Measurements from ENCODE around the gene PRIMPOL. TPM values are rescaled to one million over a fixed set of nuclear protein-coding genes. Genes with fewer than 3 reads are reported as not detected.
"Not testable (repeated sequence)": the region's sequence is repeated elsewhere in the genome, so short reads cannot be mapped to it uniquely, and the experiment has no call there.

The PRIMPOL gene, protein sequence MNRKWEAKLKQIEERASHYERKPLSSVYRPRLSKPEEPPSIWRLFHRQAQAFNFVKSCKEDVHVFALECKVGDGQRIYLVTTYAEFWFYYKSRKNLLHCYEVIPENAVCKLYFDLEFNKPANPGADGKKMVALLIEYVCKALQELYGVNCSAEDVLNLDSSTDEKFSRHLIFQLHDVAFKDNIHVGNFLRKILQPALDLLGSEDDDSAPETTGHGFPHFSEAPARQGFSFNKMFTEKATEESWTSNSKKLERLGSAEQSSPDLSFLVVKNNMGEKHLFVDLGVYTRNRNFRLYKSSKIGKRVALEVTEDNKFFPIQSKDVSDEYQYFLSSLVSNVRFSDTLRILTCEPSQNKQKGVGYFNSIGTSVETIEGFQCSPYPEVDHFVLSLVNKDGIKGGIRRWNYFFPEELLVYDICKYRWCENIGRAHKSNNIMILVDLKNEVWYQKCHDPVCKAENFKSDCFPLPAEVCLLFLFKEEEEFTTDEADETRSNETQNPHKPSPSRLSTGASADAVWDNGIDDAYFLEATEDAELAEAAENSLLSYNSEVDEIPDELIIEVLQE
- 10 to 100 TPM in 6 of 9 donors, 1 to 10 TPM in 3; 7.5 to 24.5 (median 11.4) TPM for total RNA-seq
- 10 to 100 TPM in 2 of 3 donors, 1 to 10 TPM in 1; 9.6 to 66.2 (median 38.1) TPM for polyA plus RNA-seq
- long read RNA-seq, donor 1, partial matches to known transcripts: 0 of 2 reads
- long read RNA-seq, donor 1, other reads (novel, unspliced or antisense): 0 of 2 reads
- long read RNA-seq, donor 2, transcript PRIMPOL-208 (3 exons, 498 nt): major isoform, 5 of 5 reads
- long read RNA-seq, donor 2, partial matches to known transcripts: 0 of 5 reads
- long read RNA-seq, donor 2, other reads (novel, unspliced or antisense): 0 of 5 reads
- long read RNA-seq, donor 3, partial matches to known transcripts: 0 of 1 reads
- long read RNA-seq, donor 3, other reads (novel, unspliced or antisense): 0 of 1 reads
- long read RNA-seq, donor 4, partial matches to known transcripts: 0 of 3 reads
- long read RNA-seq, donor 4, other reads (novel, unspliced or antisense): 1 of 3 reads
- long read RNA-seq, donor 5, transcript PRIMPOL-201 (14 exons, 2,289 nt): major isoform, 5 of 9 reads
- long read RNA-seq, donor 5, partial matches to known transcripts: 0 of 9 reads
- long read RNA-seq, donor 5, other reads (novel, unspliced or antisense): 2 of 9 reads
- long read RNA-seq, donor 6, partial matches to known transcripts: 0 of 4 reads
- long read RNA-seq, donor 6, other reads (novel, unspliced or antisense): 1 of 4 reads
- long read RNA-seq, donor 7, partial matches to known transcripts: 0 of 4 reads
- long read RNA-seq, donor 7, other reads (novel, unspliced or antisense): 0 of 4 reads
- long read RNA-seq, donor 8, partial matches to known transcripts: 0 of 14 reads
- long read RNA-seq, donor 8, other reads (novel, unspliced or antisense): 12 of 14 reads
- long read RNA-seq, donor 9, partial matches to known transcripts: 7 of 7 reads
- long read RNA-seq, donor 9, other reads (novel, unspliced or antisense): 0 of 7 reads
- long read RNA-seq, donor 10, partial matches to known transcripts: 0 of 1 reads
- long read RNA-seq, donor 10, other reads (novel, unspliced or antisense): 0 of 1 reads

DNA sequence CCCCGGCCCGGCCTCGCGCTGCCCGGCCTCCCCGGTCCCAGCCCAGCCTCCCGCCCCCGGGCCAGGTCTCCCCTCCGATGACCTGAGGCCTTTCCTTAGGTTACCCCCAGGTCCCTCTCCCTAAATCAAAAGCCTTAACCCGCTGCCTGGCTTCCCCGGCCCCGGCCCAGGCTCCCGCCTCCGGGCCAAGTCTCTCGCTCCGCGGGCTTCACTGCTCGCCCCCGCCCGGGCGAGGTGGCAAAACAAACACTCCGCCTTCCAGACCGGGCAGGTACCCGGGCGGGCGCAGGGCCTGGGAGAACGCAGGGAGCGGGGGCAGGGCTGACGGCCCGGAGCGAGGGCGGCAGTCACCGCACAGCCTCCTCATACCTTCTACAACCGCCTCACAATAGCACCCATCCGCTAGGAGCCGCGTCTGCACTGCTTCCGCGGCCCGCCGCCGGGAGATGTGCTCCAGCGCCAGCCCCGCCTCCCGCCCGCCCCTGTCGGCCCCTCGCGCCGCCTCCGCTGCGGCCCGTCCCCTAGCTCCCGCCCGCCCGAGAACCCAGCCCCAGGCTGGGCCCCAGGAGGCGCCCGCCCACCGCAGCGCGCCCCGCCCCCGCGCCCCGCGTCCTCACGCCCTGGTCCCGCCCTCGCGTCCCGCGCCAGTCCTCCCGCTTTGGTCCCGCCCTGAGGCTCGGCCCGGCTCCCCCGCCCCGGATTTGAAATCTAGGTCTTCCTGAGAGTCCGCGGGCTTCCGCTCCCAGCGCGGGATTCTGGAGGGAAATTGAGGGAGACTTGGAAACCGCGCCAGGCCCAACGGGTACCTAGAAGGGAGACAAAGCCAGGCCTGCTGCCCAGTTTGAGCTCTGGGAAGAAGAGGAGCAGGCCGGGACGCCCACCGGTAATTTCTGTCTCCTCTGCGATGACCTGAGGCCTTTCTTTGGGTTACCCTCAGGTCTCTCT is at the start of gene PRIMPOL, which contains the start of gene CASP3:
TSS of gene PRIMPOL (plus strand) at position 713 of the 945 bp plus-strand sequence. CDS start 7,403 bp downstream, outside the sequence.
TSS of gene CASP3 (minus strand) at position 422 of the 945 bp plus-strand sequence. CDS start 10,994 bp downstream, outside the sequence.
- no peaks in the 10 kb centered on the region for H3K9me3 ChIP-seq (replicated peaks in 1 of 3)
- H3K36me3 ChIP-seq (replicated peaks in 1 of 2): no peaks in the 10 kb centered on the region
- TF ChIP-seq, protein P1, sequence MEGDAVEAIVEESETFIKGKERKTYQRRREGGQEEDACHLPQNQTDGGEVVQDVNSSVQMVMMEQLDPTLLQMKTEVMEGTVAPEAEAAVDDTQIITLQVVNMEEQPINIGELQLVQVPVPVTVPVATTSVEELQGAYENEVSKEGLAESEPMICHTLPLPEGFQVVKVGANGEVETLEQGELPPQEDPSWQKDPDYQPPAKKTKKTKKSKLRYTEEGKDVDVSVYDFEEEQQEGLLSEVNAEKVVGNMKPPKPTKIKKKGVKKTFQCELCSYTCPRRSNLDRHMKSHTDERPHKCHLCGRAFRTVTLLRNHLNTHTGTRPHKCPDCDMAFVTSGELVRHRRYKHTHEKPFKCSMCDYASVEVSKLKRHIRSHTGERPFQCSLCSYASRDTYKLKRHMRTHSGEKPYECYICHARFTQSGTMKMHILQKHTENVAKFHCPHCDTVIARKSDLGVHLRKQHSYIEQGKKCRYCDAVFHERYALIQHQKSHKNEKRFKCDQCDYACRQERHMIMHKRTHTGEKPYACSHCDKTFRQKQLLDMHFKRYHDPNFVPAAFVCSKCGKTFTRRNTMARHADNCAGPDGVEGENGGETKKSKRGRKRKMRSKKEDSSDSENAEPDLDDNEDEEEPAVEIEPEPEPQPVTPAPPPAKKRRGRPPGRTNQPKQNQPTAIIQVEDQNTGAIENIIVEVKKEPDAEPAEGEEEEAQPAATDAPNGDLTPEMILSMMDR (IDR thresholded peaks at IDR 0.05): peak in 3 of 6 experiments; percentile 5 to 37 (median 10)
- TF ChIP-seq POLR2A (IDR thresholded peaks at IDR 0.05): peak; percentile 95 to 97
- no peaks in the 10 kb centered on the region for H3K27me3 ChIP-seq
- peak within 1 kb of the TSS; percentile 94 to 99 (median 98) for H3K27ac ChIP-seq
- 0 to 1% (median 0%) methylated on average over 5 to 88 of the region's 90 CpGs for WGBS, 4 donors
- intact Hi-C loops (cut with DNase I): loop anchor here in 1 of 2 donors (5.0 kb wide), 1 partner anchor 83 kb away; the partner anchor contains the start of gene CENPU
- peaks cover 35 to 45% of the 10 kb centered on the region in 2 donors for H3K4me1 ChIP-seq (replicated peaks in 1 of 2)
- peak within 1 kb of the TSS; percentile 44 to 96 (median 91) for H3K4me3 ChIP-seq
- DNase-seq: peak; percentile 96 to 98 (median 97)

DNA sequence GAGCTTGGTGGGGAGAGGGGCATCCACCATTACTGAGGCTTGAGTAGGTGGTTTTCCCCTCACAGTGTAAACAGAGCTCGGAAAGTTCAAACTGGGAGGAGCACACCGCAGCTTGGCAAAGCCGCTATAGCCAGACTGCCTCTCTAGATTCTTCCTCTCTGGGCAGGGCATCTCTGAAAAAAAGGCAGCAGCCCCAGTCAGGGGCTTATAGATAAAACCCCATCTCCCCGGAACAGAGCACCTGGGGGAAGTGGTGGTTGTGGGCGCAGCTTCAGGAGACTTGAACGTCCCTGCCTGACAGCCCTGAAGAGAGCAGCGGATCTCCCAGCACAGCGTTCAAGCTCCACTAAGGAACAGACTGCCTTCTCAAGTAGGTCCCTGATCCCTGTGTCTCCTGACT is 48.6 kb upstream of the PRIMPOL start:
- H3K36me3 ChIP-seq (replicated peaks in 1 of 2); H3K27me3 ChIP-seq; H3K4me3 ChIP-seq; H3K4me1 ChIP-seq (replicated peaks in 1 of 2); intact Hi-C loops (cut with DNase I); DNase-seq; H3K9me3 ChIP-seq (replicated peaks in 1 of 3); H3K27ac ChIP-seq: not testable (repeated sequence)
- 78 to 100% (median 89%) methylated on average over 1 to 8 of the region's 8 CpGs for WGBS, 4 donors

DNA sequence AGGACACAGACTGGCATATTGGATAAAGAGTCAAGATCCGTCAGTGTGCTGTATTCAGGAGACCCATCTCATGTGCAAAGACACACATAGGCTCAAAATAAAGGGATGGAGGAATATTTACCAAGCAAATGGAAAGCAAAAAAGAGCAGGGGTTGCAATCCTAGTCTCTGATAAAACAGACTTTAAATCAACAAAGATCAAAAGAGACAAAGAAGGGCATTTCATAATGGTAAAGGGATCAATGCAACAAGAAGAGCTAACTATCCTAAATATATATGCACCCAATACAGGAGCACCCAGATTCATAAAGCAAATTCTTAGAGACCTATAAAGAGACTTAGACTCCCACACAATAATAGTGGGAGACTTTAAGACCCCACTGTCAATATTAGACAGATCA is 46.7 kb upstream of the PRIMPOL start:
- DNase-seq; H3K4me3 ChIP-seq; H3K27ac ChIP-seq; H3K4me1 ChIP-seq (replicated peaks in 1 of 2); H3K36me3 ChIP-seq (replicated peaks in 1 of 2); H3K27me3 ChIP-seq; intact Hi-C loops (cut with DNase I); H3K9me3 ChIP-seq (replicated peaks in 1 of 3): not testable (repeated sequence)
- 0% methylated on average over 1 of the region's 1 CpG for WGBS, 4 donors

DNA sequence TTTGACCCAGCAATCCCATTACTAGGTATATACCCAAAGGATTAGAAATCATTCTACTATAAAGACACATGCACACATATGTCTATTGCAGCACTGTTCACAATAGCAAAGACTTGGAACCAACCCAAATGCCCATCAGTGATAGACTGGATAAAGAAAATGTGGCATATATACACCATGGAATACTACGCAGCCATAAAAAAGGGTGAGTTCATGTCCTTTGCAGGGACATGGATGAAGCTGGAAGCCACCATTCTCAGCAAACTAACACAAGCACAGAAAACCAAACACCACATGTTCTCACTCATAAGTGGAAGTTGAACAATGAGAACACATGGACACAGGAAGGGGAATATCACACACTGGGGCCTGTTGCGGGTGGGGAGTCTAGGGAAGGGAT is 42.1 kb upstream of the PRIMPOL start:
- H3K9me3 ChIP-seq (replicated peaks in 1 of 3); H3K36me3 ChIP-seq (replicated peaks in 1 of 2); H3K4me1 ChIP-seq (replicated peaks in 1 of 2); DNase-seq; H3K4me3 ChIP-seq; intact Hi-C loops (cut with DNase I); H3K27me3 ChIP-seq; H3K27ac ChIP-seq: not testable (repeated sequence)
- WGBS, 4 donors: 87 to 97% (median 91%) methylated on average over 2 of the region's 2 CpGs

Data from adrenal gland (tissue), 19 donors.